Astrocyte of the cerebellum (primary cell): Measurements from ENCODE around the gene FAM83E.

Experiments
- DNase-seq: peaks from one replicate; pipeline ENCODE4 v3.0.0-alpha.2; 2011; ENCODE audit warnings: low read depth
- H3K4me3 ChIP-seq: 2 replicates; pipeline ENCODE4 v1.5.1; 2011; ENCODE audit warnings: mild to moderate bottlenecking, low read depth, low read length, moderate library complexity
- in situ Hi-C: cut with HindIII; loops from 2 replicates; pipeline ENCODE4 v1.10.0; 2017; ENCODE audit warnings: low sequenced_read_pairs
- TF ChIP-seq, protein P1 (sequence below): IDR thresholded peaks from 2 replicates; pipeline ENCODE4 v1.5.1; 2012; ENCODE audit warnings: low read length, low read depth, moderate library complexity, mild to moderate bottlenecking; ENCODE audit errors: missing control alignments

The FAM83E gene

GRCh38 chr19:48641850-48642249, 27.0 kb upstream of the FAM83E start:
- in situ Hi-C loops, result no loop called here
- H3K4me3 ChIP-seq, result no peak overlapping the region
- DNase-seq, result no peak
- TF ChIP-seq, protein P1, sequence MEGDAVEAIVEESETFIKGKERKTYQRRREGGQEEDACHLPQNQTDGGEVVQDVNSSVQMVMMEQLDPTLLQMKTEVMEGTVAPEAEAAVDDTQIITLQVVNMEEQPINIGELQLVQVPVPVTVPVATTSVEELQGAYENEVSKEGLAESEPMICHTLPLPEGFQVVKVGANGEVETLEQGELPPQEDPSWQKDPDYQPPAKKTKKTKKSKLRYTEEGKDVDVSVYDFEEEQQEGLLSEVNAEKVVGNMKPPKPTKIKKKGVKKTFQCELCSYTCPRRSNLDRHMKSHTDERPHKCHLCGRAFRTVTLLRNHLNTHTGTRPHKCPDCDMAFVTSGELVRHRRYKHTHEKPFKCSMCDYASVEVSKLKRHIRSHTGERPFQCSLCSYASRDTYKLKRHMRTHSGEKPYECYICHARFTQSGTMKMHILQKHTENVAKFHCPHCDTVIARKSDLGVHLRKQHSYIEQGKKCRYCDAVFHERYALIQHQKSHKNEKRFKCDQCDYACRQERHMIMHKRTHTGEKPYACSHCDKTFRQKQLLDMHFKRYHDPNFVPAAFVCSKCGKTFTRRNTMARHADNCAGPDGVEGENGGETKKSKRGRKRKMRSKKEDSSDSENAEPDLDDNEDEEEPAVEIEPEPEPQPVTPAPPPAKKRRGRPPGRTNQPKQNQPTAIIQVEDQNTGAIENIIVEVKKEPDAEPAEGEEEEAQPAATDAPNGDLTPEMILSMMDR, result no peak

GRCh38 chr19:48639483-48640375, 24.9 kb upstream of the FAM83E start:
- TF ChIP-seq, protein P1, result no peak
- no peak for DNase-seq
- H3K4me3 ChIP-seq, result no peak overlapping the region
- in situ Hi-C loops, result no loop called here

DNA sequence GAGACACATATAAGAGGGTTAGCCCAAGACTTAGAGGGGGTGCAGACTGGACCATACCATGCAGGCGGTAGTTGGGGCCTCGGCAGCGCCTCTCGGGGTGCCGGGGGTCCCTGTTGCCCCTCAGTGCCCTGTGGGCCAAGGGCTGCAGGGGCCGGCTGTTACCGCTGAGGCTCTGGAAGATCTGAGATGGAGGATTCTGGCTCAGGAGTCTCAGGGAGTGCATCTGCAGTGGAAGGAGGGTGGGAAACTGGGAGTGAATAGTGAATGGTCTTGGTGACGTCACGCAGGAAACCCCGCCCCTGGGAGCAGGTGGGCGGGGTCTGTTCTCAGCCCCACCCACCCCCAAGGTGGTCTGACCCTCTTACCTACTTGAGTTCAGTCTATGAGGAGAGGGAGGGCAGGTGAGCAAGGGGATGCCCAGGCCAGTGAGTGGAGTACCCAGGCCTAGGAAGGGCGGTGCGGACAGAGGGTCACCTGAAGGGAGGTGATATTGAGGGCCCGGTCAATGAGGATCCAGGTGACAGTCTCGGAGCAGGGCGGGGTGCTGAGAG, 24.0 kb upstream of the FAM83E start:
- in situ Hi-C loops, result no loop called here
- no peak for DNase-seq
- no peak overlapping the region for H3K4me3 ChIP-seq
- TF ChIP-seq, protein P1, result no peak

DNA sequence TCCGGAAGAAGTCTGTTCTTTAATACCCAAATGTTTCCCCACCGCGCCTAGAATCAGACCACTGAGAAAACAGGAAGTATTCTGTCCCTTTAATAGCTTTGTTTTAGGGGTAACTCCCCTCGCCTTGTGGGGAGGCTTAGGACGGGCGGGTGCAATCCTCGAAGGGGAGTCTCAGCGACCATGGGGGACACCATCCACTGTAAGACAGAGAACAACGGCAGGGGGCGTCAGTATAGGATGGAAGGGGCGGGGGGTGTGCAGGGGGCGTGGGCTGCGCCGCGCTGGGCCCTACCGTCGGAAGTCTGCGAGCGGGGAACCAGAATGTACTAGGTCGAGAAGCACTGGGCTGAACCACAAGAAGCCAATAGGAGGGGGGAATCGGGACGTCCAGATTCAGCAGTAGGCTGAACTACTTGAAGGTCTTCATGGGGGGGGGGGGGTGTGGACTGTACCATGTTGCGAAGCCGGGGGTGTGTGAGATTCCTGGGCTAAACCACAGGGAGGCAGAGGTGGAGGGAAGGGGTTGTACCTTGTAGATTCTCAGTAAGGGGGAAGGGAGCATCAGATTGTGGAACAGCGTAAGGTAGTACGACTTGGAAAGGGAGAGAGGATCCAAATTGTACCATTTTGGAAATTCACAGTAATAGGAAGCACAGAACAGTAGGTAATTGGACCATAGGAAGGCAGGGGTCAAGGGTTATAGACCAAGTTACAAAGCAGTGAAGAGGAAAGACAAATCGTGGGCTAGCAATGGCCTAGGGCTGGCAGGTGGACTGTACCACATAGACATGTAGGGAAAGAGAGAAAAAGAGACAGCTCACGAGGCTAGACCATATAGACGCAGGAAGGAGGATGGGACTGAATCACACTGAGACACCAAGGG, 23.3 kb upstream of the FAM83E start:
- H3K4me3 ChIP-seq, result peak overlapping the region; percentile 50
- TF ChIP-seq, protein P1, result no peak
- in situ Hi-C loops, result no loop called here
- DNase-seq, result peak; percentile 84

DNA sequence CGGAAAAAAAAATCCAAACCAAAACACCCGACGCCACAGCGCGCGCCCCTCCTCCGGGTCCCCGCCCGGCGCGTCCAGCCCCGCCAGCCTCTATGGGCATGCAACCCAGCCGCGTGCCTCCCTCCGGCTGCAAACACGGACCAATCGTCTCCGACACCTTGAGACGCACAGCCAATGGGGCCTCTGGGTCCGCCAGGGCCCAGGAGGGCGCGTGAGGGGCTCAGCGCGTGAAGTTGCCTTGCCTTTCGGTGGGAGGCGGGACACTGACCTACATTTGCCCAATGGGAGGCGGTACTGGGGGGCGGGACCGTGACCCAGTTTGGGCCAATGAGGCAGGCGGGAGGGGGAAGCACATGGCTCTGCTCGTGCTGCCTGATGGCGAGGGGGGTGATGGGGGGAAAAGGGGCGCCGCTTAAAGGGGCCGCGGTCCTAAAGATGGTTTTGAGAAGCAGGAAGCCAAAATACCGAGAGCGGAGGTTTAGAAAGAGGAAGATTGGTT, 22.6 kb upstream of the FAM83E start:
- in situ Hi-C loops, result no loop called here
- DNase-seq, result peak; percentile 97
- H3K4me3 ChIP-seq, result peak overlapping the region; percentile 50
- TF ChIP-seq, protein P1, result no peak

DNA sequence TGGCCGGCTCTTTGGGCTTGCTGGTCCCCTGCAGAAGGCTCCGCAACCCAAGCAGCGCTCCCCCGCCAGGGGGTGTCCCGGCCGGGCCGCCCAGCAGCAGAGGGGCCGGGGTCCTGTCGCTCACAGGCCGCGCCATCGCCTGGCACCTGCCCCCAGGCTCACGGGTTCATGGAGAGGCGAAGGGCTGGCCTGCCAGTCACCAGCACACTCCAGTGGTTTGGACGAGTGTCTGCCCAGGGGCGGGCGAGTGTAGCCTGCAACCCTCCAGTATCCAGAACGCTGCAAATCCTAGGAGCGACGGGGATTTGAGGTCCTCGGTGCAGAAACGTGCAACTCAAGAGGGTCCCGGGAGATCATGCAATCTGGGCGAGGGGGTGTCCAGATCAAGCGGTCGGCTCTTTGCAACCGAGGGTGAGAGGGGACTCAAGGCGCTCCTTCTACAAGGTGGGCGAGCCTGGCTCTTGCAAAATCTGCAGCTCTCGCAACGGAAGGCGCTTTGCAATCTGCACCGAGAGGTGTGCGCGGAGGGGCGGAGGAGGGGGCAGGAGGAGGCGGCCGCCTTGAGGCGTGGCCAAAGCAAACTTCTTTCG, 22.1 kb upstream of the FAM83E start, which contains the start of gene DBP:
DBP (minus strand) TSS at position 521 of the 590 bp plus-strand sequence; CDS start at position 136, 385 bp downstream.
- TF ChIP-seq, protein P1, result no peak
- no peak for DNase-seq
- peak within 1 kb of the TSS; percentile 50 for H3K4me3 ChIP-seq
- in situ Hi-C loops, result no loop called here
